ENCODE measurements around the gene TMPRSS11A. TPM values are rescaled to one million over a fixed set of nuclear protein-coding genes. Genes with fewer than 3 reads are reported as not detected.

TMPRSS11A gene
- total and polyA plus RNA-seq, 2 donors (not counting 3 experiments of a cell fraction or from before 2014, with no cell fraction given) = not detected

DNA sequence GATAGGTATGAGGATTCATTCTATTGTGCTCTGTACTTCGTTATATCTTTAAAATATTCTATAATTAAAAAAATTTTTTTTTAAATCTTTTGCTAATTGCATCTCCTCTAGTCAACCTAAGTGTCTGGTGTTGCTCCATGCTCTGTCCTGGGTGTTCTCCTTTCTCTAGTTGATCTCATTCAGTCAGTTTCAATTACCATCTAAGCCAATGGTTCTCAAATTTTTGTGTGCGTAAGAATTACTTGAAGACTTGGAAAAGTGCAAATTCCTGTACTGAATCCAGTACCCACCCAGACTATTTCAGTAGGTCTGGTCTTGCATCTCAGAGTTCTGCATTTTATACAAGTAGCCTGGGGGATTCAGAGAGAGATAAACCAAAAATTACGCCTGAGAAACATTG, 86.2 kb downstream of the TMPRSS11A start:
- intact Hi-C loops (cut with micrococcal nuclease) = no loop called here
- BruUV-seq (replicated peaks) = no TSS peak
- Histone ChIP-seq H3K9me1 (replicated peaks; ENCODE audit: control insufficient read depth, extremely low read depth, insufficient read depth, low read length) (no peaks in the 10 kb centered on the region), H3K9ac (replicated peaks; ENCODE audit: extremely low read depth, insufficient read depth, low read length) (no peak overlapping the region), H3K4me1 (ENCODE audit: control insufficient read depth, extremely low read depth, insufficient read depth, low read length) (no peaks in the 10 kb centered on the region), H3K36me3 (ENCODE audit: control insufficient read depth in 2 of 2, extremely low read depth in 1 of 2, insufficient read depth in 2 of 2, low read length in 2 of 2) (no peaks in the 10 kb centered on the region), H2AFZ (ENCODE audit: low read depth, low read length) (no peak overlapping the region), H3K27me3 (ENCODE audit: control insufficient read depth in 2 of 2, insufficient read depth in 2 of 2, low read length in 2 of 2) (no peaks in the 10 kb centered on the region), H3K4me3 (replicated peaks in 1 of 3; ENCODE audit: insufficient read depth in 1 of 3, low read depth in 1 of 3, low read length in 3 of 3) (no peak overlapping the region), H3K9me3 (replicated peaks; ENCODE audit: control insufficient read depth, insufficient read depth, low read length) (no peaks in the 10 kb centered on the region), H4K20me1 (replicated peaks; ENCODE audit: control insufficient read depth, extremely low read depth, insufficient read depth, low read length) (no peaks in the 10 kb centered on the region), H3K27ac (ENCODE audit: insufficient read depth, low read depth, low read length) (no peak overlapping the region), H3K4me2 (ENCODE audit: insufficient read depth, low read length) (no peak overlapping the region), H3K79me2 (ENCODE audit: control insufficient read depth, insufficient read depth, low read length) (no peaks in the 10 kb centered on the region)
- ChIA-PET POLR2A (no interaction called here), CTCF (interaction anchor here (0.9 to 1.0 kb wide), 2 partner anchors 27 to 34 kb away, joined by 3 to 4 read pairs; no protein-coding TSS in a partner anchor)
- no peak for DNase-seq (ENCODE audit: low read depth, low spot score)
- FAIRE-seq = no peak
- TF ChIP-seq EZH2 (IDR thresholded peaks at IDR 0.05; ENCODE audit: borderline replicate concordance, low read depth, low read length, severe bottlenecking) = no peak
- TF ChIP-seq MYC (IDR thresholded peaks at IDR 0.05; ENCODE audit: low read depth, low read length) = no peak
- TF ChIP-seq JUN (IDR thresholded peaks at IDR 0.05; ENCODE audit: borderline replicate concordance, insufficient read depth, insufficient read length, low read depth) = no peak
- TF ChIP-seq POLR2A (IDR thresholded peaks at IDR 0.05; ENCODE audit: low read depth, low read length) = no peak
- TF ChIP-seq, protein P1, sequence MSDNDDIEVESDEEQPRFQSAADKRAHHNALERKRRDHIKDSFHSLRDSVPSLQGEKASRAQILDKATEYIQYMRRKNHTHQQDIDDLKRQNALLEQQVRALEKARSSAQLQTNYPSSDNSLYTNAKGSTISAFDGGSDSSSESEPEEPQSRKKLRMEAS (IDR thresholded peaks at IDR 0.05; ENCODE audit: insufficient read depth, insufficient read length) = no peak
- TF ChIP-seq, protein P2, sequence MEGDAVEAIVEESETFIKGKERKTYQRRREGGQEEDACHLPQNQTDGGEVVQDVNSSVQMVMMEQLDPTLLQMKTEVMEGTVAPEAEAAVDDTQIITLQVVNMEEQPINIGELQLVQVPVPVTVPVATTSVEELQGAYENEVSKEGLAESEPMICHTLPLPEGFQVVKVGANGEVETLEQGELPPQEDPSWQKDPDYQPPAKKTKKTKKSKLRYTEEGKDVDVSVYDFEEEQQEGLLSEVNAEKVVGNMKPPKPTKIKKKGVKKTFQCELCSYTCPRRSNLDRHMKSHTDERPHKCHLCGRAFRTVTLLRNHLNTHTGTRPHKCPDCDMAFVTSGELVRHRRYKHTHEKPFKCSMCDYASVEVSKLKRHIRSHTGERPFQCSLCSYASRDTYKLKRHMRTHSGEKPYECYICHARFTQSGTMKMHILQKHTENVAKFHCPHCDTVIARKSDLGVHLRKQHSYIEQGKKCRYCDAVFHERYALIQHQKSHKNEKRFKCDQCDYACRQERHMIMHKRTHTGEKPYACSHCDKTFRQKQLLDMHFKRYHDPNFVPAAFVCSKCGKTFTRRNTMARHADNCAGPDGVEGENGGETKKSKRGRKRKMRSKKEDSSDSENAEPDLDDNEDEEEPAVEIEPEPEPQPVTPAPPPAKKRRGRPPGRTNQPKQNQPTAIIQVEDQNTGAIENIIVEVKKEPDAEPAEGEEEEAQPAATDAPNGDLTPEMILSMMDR (IDR thresholded peaks at IDR 0.05; ENCODE audit: extremely low read depth in 1 of 2, insufficient read depth in 1 of 2, low read depth in 1 of 2, low read length in 2 of 2) = no peak
- TF ChIP-seq GATA2 (IDR thresholded peaks at IDR 0.05; ENCODE audit: insufficient read depth, insufficient read length, low read depth, low read length) = no peak
- TF ChIP-seq POLR2AphosphoS5 (IDR thresholded peaks at IDR 0.05; ENCODE audit: insufficient read depth, low read depth, low read length) = no peak
- TF ChIP-seq FOS (IDR thresholded peaks at IDR 0.05; ENCODE audit: borderline replicate concordance, insufficient read depth, low read length) = no peak
- dilution Hi-C loops (cut with MboI; ENCODE audit: extremely low pct_ligation_motif_present, low sequenced_read_pairs) = no loop called here

All from endothelial cell of umbilical vein (primary cell).